ENCODE data around the gene EFNA5. TPM values are rescaled to one million over a fixed set of nuclear protein-coding genes. Genes with fewer than 3 reads are reported as not detected.

Gene EFNA5
- total RNA-seq, 1 donor from 2014 or later, result 20.8 TPM

GRCh38 chr5:107484281-107484680 is 186.5 kb downstream of the EFNA5 start:
- DNase-seq, result no peak

- DNase-seq, result no peak
Observed at GRCh38 chr5:107483231-107484024, 187.3 kb downstream of the EFNA5 start.

- DNase-seq, result no peak
Observed at GRCh38 chr5:107478068-107478641, 192.6 kb downstream of the EFNA5 start.

- DNase-seq, result no peak
Observed at GRCh38 chr5:107477492-107477891, 193.2 kb downstream of the EFNA5 start.

GRCh38 chr5:107476783-107477182 is 194.0 kb downstream of the EFNA5 start:
- DNase-seq, result no peak

GRCh38 chr5:107474716-107475489 is 195.8 kb downstream of the EFNA5 start:
- DNase-seq, result no peak

GRCh38 chr5:107474361-107474715 is 196.4 kb downstream of the EFNA5 start:
- no peak for DNase-seq

GRCh38 chr5:107472620-107473064 is 198.1 kb downstream of the EFNA5 start:
- no peak for DNase-seq

GRCh38 chr5:107470295-107470582 is 200.5 kb downstream of the EFNA5 start:
- DNase-seq, result no peak

GRCh38 chr5:107469485-107470294 is 201.0 kb downstream of the EFNA5 start:
- no peak for DNase-seq

GRCh38 chr5:107469064-107469463 is 201.7 kb downstream of the EFNA5 start:
- no peak for DNase-seq

- DNase-seq, result no peak
Observed at GRCh38 chr5:107468276-107468675, 202.5 kb downstream of the EFNA5 start.

- no peak for DNase-seq
Observed at GRCh38 chr5:107467137-107467932, 203.4 kb downstream of the EFNA5 start.

GRCh38 chr5:107466233-107466769 is 204.4 kb downstream of the EFNA5 start:
- DNase-seq, result no peak

GRCh38 chr5:107464876-107465275 is 205.9 kb downstream of the EFNA5 start:
- DNase-seq, result no peak

GRCh38 chr5:107464416-107464815 is 206.3 kb downstream of the EFNA5 start:
- DNase-seq, result no peak

- no peak for DNase-seq
Observed at GRCh38 chr5:107463731-107464130, 207.0 kb downstream of the EFNA5 start.

- DNase-seq, result no peak
Observed at GRCh38 chr5:107461770-107462169, 209.0 kb downstream of the EFNA5 start.

GRCh38 chr5:107460789-107461188 is 209.9 kb downstream of the EFNA5 start:
- no peak for DNase-seq

- no peak for DNase-seq
Observed at GRCh38 chr5:107459605-107460004, 211.1 kb downstream of the EFNA5 start.

- DNase-seq, result no peak
Observed at GRCh38 chr5:107458322-107458721, 212.4 kb downstream of the EFNA5 start.
